Mesenchymal stem cell (in vitro differentiated cells and primary cell): ENCODE measurements around the gene ULK3.

Source experiments
- DNase-seq: peaks from one replicate; pipeline ENCODE4 v3.0.0-alpha.2; 2013
- H2AFZ ChIP-seq: one replicate; pipeline ENCODE4 v1.6.1; 2013; ENCODE audit warnings: low read depth, mild to moderate bottlenecking, control low read depth, inconsistent platforms, low read length, moderate library complexity
- H2AK5ac ChIP-seq: 2 replicates; pipeline ENCODE4 v1.6.1; 2013; ENCODE audit warnings: low read length, moderate library complexity, mild to moderate bottlenecking, inconsistent platforms; ENCODE audit not compliant: severe bottlenecking
- H2BK120ac ChIP-seq: one replicate; pipeline ENCODE4 v1.6.1; 2013; ENCODE audit warnings: low read depth, mild to moderate bottlenecking, inconsistent platforms, low read length, moderate library complexity
- H2BK12ac ChIP-seq, 2 experiments: one replicate each; pipeline ENCODE4 v1.6.1; 2013; ENCODE audit warnings: inconsistent platforms in 2 of 2, low read length in 2 of 2, mild to moderate bottlenecking in 2 of 2, moderate library complexity in 2 of 2, control low read depth in 1 of 2
- H2BK15ac ChIP-seq: one replicate; pipeline ENCODE4 v1.6.1; 2013; ENCODE audit warnings: mild to moderate bottlenecking, low read depth, inconsistent platforms; ENCODE audit not compliant: poor library complexity, severe bottlenecking
- H2BK5ac ChIP-seq: 2 replicates; pipeline ENCODE4 v1.6.1; 2013; ENCODE audit warnings: low read depth, mild to moderate bottlenecking, low read length, control low read depth, inconsistent platforms; ENCODE audit not compliant: poor library complexity, severe bottlenecking
- H3K14ac ChIP-seq, 2 experiments: one replicate each; pipeline ENCODE4 v1.6.1; 2013; ENCODE audit warnings: inconsistent platforms in 2 of 2, low read length in 2 of 2, control low read depth in 1 of 2, mild to moderate bottlenecking in 1 of 2, moderate library complexity in 1 of 2
- H3K18ac ChIP-seq, 2 experiments: one replicate each; pipeline ENCODE4 v1.6.1; 2013; ENCODE audit warnings: inconsistent platforms in 2 of 2, low read length in 2 of 2, control low read depth in 1 of 2, low read depth in 1 of 2, mild to moderate bottlenecking in 1 of 2
- H3K23ac ChIP-seq, 2 experiments: one replicate each; pipeline ENCODE4 v1.6.1; 2013; ENCODE audit warnings: inconsistent platforms in 2 of 2, low read length in 2 of 2, mild to moderate bottlenecking in 2 of 2, moderate library complexity in 2 of 2, control low read depth in 1 of 2
- H3K27ac ChIP-seq: 2 replicates; pipeline ENCODE4 v1.5.1; 2013; ENCODE audit warnings: mild to moderate bottlenecking, moderate library complexity, low read length, control low read depth, inconsistent platforms; ENCODE audit not compliant: poor library complexity, severe bottlenecking
- H3K27me3 ChIP-seq, 2 experiments: 2 replicates each; pipeline versions ENCODE4 v1.6.1 to v1.7.0; 2013; ENCODE audit warnings: low read length in 2 of 2, mild to moderate bottlenecking in 2 of 2, moderate library complexity in 2 of 2, control low read depth in 1 of 2, inconsistent platforms in 1 of 2; ENCODE audit not compliant: control insufficient read depth in 1 of 2, insufficient read depth in 1 of 2
- H3K36me3 ChIP-seq, 2 experiments: 2 replicates each; pipeline versions ENCODE4 v1.6.1 to v1.7.0; 2013; ENCODE audit warnings: low read length in 2 of 2, control low read depth in 1 of 2, inconsistent platforms in 1 of 2, low read depth in 1 of 2, mild to moderate bottlenecking in 1 of 2; ENCODE audit not compliant: insufficient read depth in 2 of 2, control insufficient read depth in 1 of 2
- H3K4ac ChIP-seq, 2 experiments: one replicate each; pipeline ENCODE4 v1.6.1; 2013; ENCODE audit warnings: inconsistent platforms in 2 of 2, low read length in 2 of 2, mild to moderate bottlenecking in 2 of 2, moderate library complexity in 2 of 2, control low read depth in 1 of 2, low read depth in 1 of 2
- H3K4me1 ChIP-seq: 2 replicates; pipeline ENCODE4 v1.6.1; 2013; ENCODE audit warnings: low read depth, low read length, control low read depth; ENCODE audit not compliant: control insufficient read depth, insufficient read depth
- H3K4me2 ChIP-seq: 2 replicates; pipeline ENCODE4 v1.6.1; 2013; ENCODE audit warnings: low read length, mild to moderate bottlenecking, inconsistent platforms; ENCODE audit not compliant: poor library complexity, severe bottlenecking
- H3K4me3 ChIP-seq, 2 experiments: 2 replicates each; pipeline versions ENCODE4 v1.5.1 to v1.7.0; 2013; ENCODE audit warnings: low read length in 2 of 2, mild to moderate bottlenecking in 2 of 2, control low read depth in 1 of 2, low read depth in 1 of 2; ENCODE audit not compliant: insufficient read depth in 1 of 2
- H3K79me1 ChIP-seq: replicated peaks from 2 replicates; pipeline ENCODE4 v1.6.1; 2013; ENCODE audit warnings: mild to moderate bottlenecking, control low read depth, low read length, inconsistent platforms; ENCODE audit not compliant: poor library complexity, severe bottlenecking
- H3K9ac ChIP-seq: 2 replicates; pipeline ENCODE4 v1.7.0; 2013; ENCODE audit warnings: mild to moderate bottlenecking, low read length, moderate library complexity
- H3K9me3 ChIP-seq: 2 replicates; pipeline ENCODE4 v1.7.0; 2013; ENCODE audit warnings: mild to moderate bottlenecking, low read length; ENCODE audit not compliant: control insufficient read depth
- H4K8ac ChIP-seq: one replicate; pipeline ENCODE4 v1.6.1; 2013; ENCODE audit warnings: inconsistent platforms, mild to moderate bottlenecking, low read length, moderate library complexity
- H4K91ac ChIP-seq: one replicate; pipeline ENCODE4 v1.6.1; 2013; ENCODE audit warnings: mild to moderate bottlenecking, low read length, inconsistent platforms
- WGBS: methylation state at CpG from one replicate; pipeline ENCODE4 v1.1.7; 2013; ENCODE audit warnings: mixed read lengths; 5-methylcytosine and 5-hydroxymethylcytosine counted together

Gene ULK3

DNA sequence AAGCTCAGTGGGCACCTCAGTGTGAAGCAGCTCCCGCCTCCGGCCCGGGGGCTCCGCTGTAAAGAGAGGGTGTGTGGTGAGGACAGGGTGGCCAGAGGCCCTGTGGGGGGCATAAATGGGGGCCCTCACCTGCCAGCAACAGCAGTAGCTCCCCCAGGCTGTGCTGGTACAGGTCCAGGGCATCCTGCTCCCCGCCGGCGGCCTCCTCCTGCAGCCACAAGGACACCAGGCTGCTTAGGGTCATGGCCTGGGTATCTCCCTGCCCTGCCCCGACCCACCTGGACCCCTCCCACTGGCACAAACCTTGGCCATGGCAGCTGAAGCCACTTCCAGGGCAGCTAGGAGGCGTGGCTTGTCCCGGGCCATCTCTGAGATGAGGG, 4.8 kb downstream of the ULK3 start:
- peaks cover 8% of the 10 kb centered on the region for H3K79me1 ChIP-seq
- peak overlapping the region in 1 of 2 experiments; percentile 18 for H3K4me3 ChIP-seq
- H3K4ac ChIP-seq: peak overlapping the region in 1 of 2 experiments; percentile 9
- no peak overlapping the region for H2AFZ ChIP-seq
- H2BK15ac ChIP-seq: no peak overlapping the region
- no peak overlapping the region for H2BK120ac ChIP-seq
- peaks cover 41 to 43% of the 10 kb centered on the region in 2 experiments for H3K36me3 ChIP-seq
- no peak overlapping the region for H2AK5ac ChIP-seq
- no peak overlapping the region for H3K9ac ChIP-seq
- no peaks in the 10 kb centered on the region for H3K9me3 ChIP-seq
- no peak overlapping the region for H2BK5ac ChIP-seq
- no peak for DNase-seq
- H3K4me1 ChIP-seq: peaks cover 7% of the 10 kb centered on the region
- no peak overlapping the region for H3K27ac ChIP-seq
- WGBS: 97% methylated on average over 10 of the region's 10 CpGs
- H3K27me3 ChIP-seq: peaks cover 0 to 3% of the 10 kb centered on the region in 2 experiments
- no peak overlapping the region for H3K14ac ChIP-seq
- no peak overlapping the region for H4K91ac ChIP-seq
- no peak overlapping the region for H4K8ac ChIP-seq
- no peak overlapping the region for H3K23ac ChIP-seq
- H3K4me2 ChIP-seq: no peak overlapping the region
- H3K18ac ChIP-seq: no peak overlapping the region
- no peak overlapping the region for H2BK12ac ChIP-seq

DNA sequence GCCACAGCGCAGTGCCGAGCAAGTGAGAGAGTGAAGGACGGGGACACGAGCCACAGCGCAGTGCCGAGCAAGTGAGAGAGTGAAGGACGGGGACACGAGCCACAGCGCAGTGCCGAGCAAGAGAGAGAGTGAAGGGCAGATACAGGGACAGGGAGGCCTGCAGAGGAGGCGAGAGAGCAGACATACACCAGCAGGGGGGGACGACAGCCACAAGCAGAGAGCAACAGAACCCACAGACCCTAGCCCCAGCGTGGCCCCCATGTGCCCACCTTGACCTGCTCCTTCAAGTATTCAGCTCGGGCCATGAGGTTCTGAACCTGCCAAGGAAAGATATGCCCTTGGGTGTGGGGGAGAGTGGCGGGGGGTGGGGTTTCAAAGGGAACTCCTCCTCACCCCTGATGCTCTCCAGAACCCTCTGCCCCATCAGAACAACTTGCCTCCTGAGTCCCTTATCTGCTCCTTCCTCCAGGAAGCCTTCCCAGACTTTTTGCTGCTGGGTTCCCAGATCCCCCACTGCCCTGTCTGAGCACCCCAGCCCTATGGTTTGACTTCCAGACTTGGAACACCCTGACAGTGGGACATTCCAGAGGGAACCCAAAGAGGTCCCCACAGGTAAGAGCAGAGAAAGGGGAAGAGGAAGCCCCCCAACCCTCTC, 5.3 kb downstream of the ULK3 start:
- no peak overlapping the region for H3K9ac ChIP-seq
- no peak overlapping the region for H2BK120ac ChIP-seq
- H3K9me3 ChIP-seq: no peaks in the 10 kb centered on the region
- H2AFZ ChIP-seq: no peak overlapping the region
- H3K4me1 ChIP-seq: peaks cover 6% of the 10 kb centered on the region
- H3K14ac ChIP-seq: no peak overlapping the region
- WGBS: 90% methylated on average over 10 of the region's 15 CpGs
- no peak overlapping the region for H2AK5ac ChIP-seq
- H4K91ac ChIP-seq: no peak overlapping the region
- no peak overlapping the region for H3K27ac ChIP-seq
- no peak overlapping the region for H2BK15ac ChIP-seq
- H3K4ac ChIP-seq: no peak overlapping the region
- H3K4me3 ChIP-seq: no peak overlapping the region
- peaks cover under 1 to 6% of the 10 kb centered on the region in 2 experiments for H3K27me3 ChIP-seq
- H2BK5ac ChIP-seq: no peak overlapping the region
- no peak overlapping the region for H3K4me2 ChIP-seq
- DNase-seq: no peak
- H3K23ac ChIP-seq: no peak overlapping the region
- no peak overlapping the region for H2BK12ac ChIP-seq
- H4K8ac ChIP-seq: no peak overlapping the region
- H3K79me1 ChIP-seq: peaks cover 6% of the 10 kb centered on the region
- no peak overlapping the region for H3K18ac ChIP-seq
- peaks cover 41 to 43% of the 10 kb centered on the region in 2 experiments for H3K36me3 ChIP-seq

DNA sequence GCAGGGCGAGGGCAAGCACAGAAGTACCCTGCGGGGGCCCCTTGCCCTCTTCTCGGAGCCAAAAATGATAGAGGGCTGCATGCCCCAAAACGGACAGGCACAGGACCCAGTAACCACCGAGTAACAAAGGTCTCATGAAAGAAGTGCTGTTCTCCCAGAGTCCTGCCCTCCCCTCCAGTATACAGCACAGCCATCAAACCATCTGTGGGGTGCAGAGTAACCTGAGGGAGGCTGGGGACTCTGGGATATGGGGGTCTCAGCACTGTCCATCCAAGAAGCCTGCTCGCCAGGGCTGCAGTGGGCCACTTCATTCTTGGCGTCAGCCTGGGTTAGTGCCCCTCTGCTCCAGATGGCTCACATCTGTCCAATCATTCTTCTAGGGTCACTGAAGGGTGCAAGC, 6.1 kb downstream of the ULK3 start:
- H2AFZ ChIP-seq: no peak overlapping the region
- no peaks in the 10 kb centered on the region for H3K9me3 ChIP-seq
- no peak overlapping the region for H2BK5ac ChIP-seq
- no peak overlapping the region for H2AK5ac ChIP-seq
- H3K79me1 ChIP-seq: peaks cover 2% of the 10 kb centered on the region
- no peak overlapping the region for H3K27ac ChIP-seq
- 96% methylated on average over 5 of the region's 7 CpGs for WGBS
- no peak overlapping the region for H2BK120ac ChIP-seq
- no peak for DNase-seq
- no peak overlapping the region for H3K4ac ChIP-seq
- H3K4me2 ChIP-seq: no peak overlapping the region
- H3K27me3 ChIP-seq: peaks cover 5 to 6% of the 10 kb centered on the region in 2 experiments
- H4K91ac ChIP-seq: no peak overlapping the region
- H3K23ac ChIP-seq: no peak overlapping the region
- no peak overlapping the region for H2BK15ac ChIP-seq
- no peak overlapping the region for H3K9ac ChIP-seq
- no peak overlapping the region for H4K8ac ChIP-seq
- H3K4me1 ChIP-seq: no peaks in the 10 kb centered on the region
- no peak overlapping the region for H2BK12ac ChIP-seq
- no peak overlapping the region for H3K4me3 ChIP-seq
- H3K36me3 ChIP-seq: peaks cover 41 to 42% of the 10 kb centered on the region in 2 experiments
- H3K14ac ChIP-seq: no peak overlapping the region
- H3K18ac ChIP-seq: no peak overlapping the region

DNA sequence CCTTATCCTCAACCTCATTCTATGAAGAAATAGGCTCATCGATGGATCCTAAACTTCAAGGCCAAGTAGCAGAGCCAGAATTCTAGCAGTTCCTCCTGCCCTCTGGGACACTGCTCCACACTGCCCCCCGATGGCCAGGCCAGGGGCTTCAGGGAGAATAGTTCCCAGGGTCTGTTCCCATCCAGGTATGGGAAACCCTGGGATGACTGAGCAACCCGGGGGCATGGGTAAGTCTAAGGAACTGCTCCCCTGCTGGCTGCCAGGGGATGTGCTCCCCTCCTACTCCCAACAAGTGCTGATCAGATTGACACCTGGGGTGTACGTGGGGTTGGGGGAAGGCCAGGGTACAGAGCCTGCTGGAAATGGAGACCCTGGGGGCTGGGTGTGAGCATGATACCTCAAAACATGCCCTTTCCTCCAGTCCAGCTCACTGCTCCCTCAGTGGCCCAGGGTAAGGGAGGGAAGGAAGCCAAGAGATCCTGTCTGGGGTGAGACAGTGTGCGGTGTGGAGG, 7.6 kb downstream of the ULK3 start:
- no peak overlapping the region for H3K23ac ChIP-seq
- H3K27ac ChIP-seq: no peak overlapping the region

More for the DNA sequence above, 7.6 kb downstream of the ULK3 start:
- Histone ChIP-seq H4K8ac (no peak overlapping the region), H3K9me3 (no peaks in the 10 kb centered on the region), H2BK120ac (no peak overlapping the region), H3K18ac (no peak overlapping the region), H3K4me2 (no peak overlapping the region), H2BK5ac (no peak overlapping the region), H2BK12ac (no peak overlapping the region), H2AFZ (no peak overlapping the region), H3K4me1 (no peaks in the 10 kb centered on the region), H3K4ac (no peak overlapping the region), H3K9ac (no peak overlapping the region), H3K36me3 (peaks cover 32 to 33% of the 10 kb centered on the region in 2 experiments), H3K79me1 (no peaks in the 10 kb centered on the region), H3K27me3 (peaks cover 6 to 16% of the 10 kb centered on the region in 2 experiments), H2BK15ac (no peak overlapping the region), H3K14ac (no peak overlapping the region), H3K4me3 (no peak overlapping the region), H4K91ac (no peak overlapping the region), H2AK5ac (no peak overlapping the region)
- 40% methylated on average over 4 of the region's 5 CpGs for WGBS
- DNase-seq: peak; percentile 51
